ENCODE measurements around the gene LYZL6. TPM values are rescaled to one million over a fixed set of nuclear protein-coding genes. Genes with fewer than 3 reads are reported as not detected.

Gene LYZL6
- total RNA-seq, 1 experiment from 2014 or later, result not detected

- DNase-seq (ENCODE audit: low spot score) (no peak), ATAC-seq (no peak)
- ChIA-PET CTCF (interaction anchor here (2.3 to 8.5 kb wide), 4 partner anchors 8 to 505 kb away, joined by 12 to 159 read pairs (median 45); no protein-coding TSS in a partner anchor), POLR2A (interaction anchor here (0.6 kb wide), 1 partner anchor 98 kb away, joined by 7 read pairs; no protein-coding TSS in a partner anchor)
- no peaks in the 10 kb centered on the region for H3K9me3 Mint-ChIP-seq
- H3K4me1 Mint-ChIP-seq, result no peaks in the 10 kb centered on the region
- H3K27me3 Mint-ChIP-seq (ENCODE audit: low read depth), result no peaks in the 10 kb centered on the region; the same call in 1 of the 2 replicates
- TF ChIP-seq ZNF121 (CRISPR knock-in tag; IDR thresholded peaks at IDR 0.05) (no peak), E2F5 (CRISPR knock-in tag; IDR thresholded peaks at IDR 0.05) (no peak), ZBTB43 (CRISPR knock-in tag; IDR thresholded peaks at IDR 0.05) (no peak), PRRX2 (CRISPR knock-in tag; IDR thresholded peaks at IDR 0.05) (no peak), CREB1 (CRISPR knock-in tag; IDR thresholded peaks at IDR 0.05) (no peak), MAX (CRISPR knock-in tag; IDR thresholded peaks at IDR 0.05) (no peak), ZMAT4 (CRISPR knock-in tag; IDR thresholded peaks at IDR 0.05) (no peak), MYBL2 (CRISPR knock-in tag; IDR thresholded peaks at IDR 0.05) (no peak), GRHL2 (CRISPR knock-in tag; IDR thresholded peaks at IDR 0.05; ENCODE audit: insufficient replicate concordance, severe bottlenecking) (no peak), TP53 (CRISPR knock-in tag; IDR thresholded peaks at IDR 0.05) (no peak), TEAD1 (CRISPR knock-in tag; IDR thresholded peaks at IDR 0.05) (no peak), ZNF138 (CRISPR knock-in tag; conservative IDR thresholded peaks at IDR 0.05) (no peak), FOXK1 (CRISPR knock-in tag; IDR thresholded peaks at IDR 0.05) (no peak)
- no peak overlapping the region for H3K27ac Mint-ChIP-seq
- no peak overlapping the region for H3K4me3 Mint-ChIP-seq
- no peaks in the 10 kb centered on the region for H3K36me3 Mint-ChIP-seq
These were observed 34.0 kb upstream of the LYZL6 start for GRCh38 chr17:35977509-35977908.

- CTCF ChIA-PET, result interaction anchor here (1.3 to 7.3 kb wide), 3 partner anchors 99 to 510 kb away, joined by 4 to 78 read pairs (median 10); no protein-coding TSS in a partner anchor
- TF ChIP-seq JAZF1 (CRISPR knock-in tag; IDR thresholded peaks at IDR 0.05) (no peak), GABPB1 (CRISPR knock-in tag; IDR thresholded peaks at IDR 0.05) (peak; percentile 70)
- Mint-ChIP-seq H3K4me1 (no peaks in the 10 kb centered on the region), H3K27ac (no peak overlapping the region), H3K4me3 (no peak overlapping the region), H3K9me3 (no peaks in the 10 kb centered on the region), H3K27me3 (ENCODE audit: low read depth) (no peaks in the 10 kb centered on the region; the same call in 1 of the 2 replicates), H3K36me3 (no peaks in the 10 kb centered on the region)
- ATAC-seq (no peak), DNase-seq (ENCODE audit: low spot score) (no peak)
- POLR2A ChIA-PET, result no interaction called here
These were observed 30.1 kb upstream of the LYZL6 start for GRCh38 chr17:35973333-35974260.

GRCh38 chr17:35972945-35973332 lies 29.4 kb upstream of the LYZL6 start:
- H3K9me3 Mint-ChIP-seq, result no peaks in the 10 kb centered on the region
- no peak overlapping the region for H3K27ac Mint-ChIP-seq
- no peaks in the 10 kb centered on the region for H3K36me3 Mint-ChIP-seq
- POLR2A ChIA-PET, result no interaction called here
- H3K4me1 Mint-ChIP-seq, result no peaks in the 10 kb centered on the region
- H3K4me3 Mint-ChIP-seq, result no peak overlapping the region
- no peaks in the 10 kb centered on the region; the same call in 1 of the 2 replicates for H3K27me3 Mint-ChIP-seq (ENCODE audit: low read depth)
- CTCF ChIA-PET, result interaction anchor here (1.3 to 7.3 kb wide), 3 partner anchors 100 to 510 kb away, joined by 4 to 78 read pairs (median 10); no protein-coding TSS in a partner anchor
- DNase-seq (ENCODE audit: low spot score) (no peak), ATAC-seq (no peak)
- TF ChIP-seq ATF6 (CRISPR knock-in tag; IDR thresholded peaks at IDR 0.05) (no peak), JUN (CRISPR knock-in tag; IDR thresholded peaks at IDR 0.05) (no peak), PREB (CRISPR knock-in tag; IDR thresholded peaks at IDR 0.05; ENCODE audit: borderline replicate concordance) (no peak), ZNF425 (CRISPR knock-in tag; conservative IDR thresholded peaks at IDR 0.05) (no peak), CREB1 (CRISPR knock-in tag; IDR thresholded peaks at IDR 0.05) (no peak), ERG (CRISPR knock-in tag; IDR thresholded peaks at IDR 0.05) (no peak), ZNF671 (CRISPR knock-in tag; IDR thresholded peaks at IDR 0.05) (no peak), OVOL2 (CRISPR knock-in tag; IDR thresholded peaks at IDR 0.05; ENCODE audit: borderline replicate concordance) (no peak)
